ENCODE data around the gene MED13. TPM values are rescaled to one million over a fixed set of nuclear protein-coding genes. Genes with fewer than 3 reads are reported as not detected.

The MED13 gene
- total and polyA plus RNA-seq, 9 of the 15 experiments (the other 6 are each of a cell fraction or from before 2014, with no cell fraction given) = 5.4 to 48.4 (median 28.2) TPM

DNA sequence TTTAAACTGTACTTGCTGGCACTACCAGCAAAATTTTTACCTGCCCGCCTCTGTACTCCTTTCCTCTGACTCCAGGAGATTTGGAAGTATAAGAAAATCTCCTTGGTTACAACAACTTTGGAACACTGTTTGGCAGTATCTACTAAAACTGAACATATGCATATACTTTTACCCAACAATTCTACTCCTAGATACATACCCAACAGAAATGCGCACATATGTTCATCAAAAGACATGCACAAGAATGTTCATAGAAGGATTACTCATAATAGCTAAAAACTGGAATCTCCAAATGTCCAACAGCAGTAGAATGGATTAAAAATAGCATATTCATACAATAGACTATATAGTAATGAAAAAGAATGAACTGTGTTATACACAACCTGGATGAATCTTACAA, 21.7 kb upstream of the MED13 start (continued):
- TF ChIP-seq, protein P1, sequence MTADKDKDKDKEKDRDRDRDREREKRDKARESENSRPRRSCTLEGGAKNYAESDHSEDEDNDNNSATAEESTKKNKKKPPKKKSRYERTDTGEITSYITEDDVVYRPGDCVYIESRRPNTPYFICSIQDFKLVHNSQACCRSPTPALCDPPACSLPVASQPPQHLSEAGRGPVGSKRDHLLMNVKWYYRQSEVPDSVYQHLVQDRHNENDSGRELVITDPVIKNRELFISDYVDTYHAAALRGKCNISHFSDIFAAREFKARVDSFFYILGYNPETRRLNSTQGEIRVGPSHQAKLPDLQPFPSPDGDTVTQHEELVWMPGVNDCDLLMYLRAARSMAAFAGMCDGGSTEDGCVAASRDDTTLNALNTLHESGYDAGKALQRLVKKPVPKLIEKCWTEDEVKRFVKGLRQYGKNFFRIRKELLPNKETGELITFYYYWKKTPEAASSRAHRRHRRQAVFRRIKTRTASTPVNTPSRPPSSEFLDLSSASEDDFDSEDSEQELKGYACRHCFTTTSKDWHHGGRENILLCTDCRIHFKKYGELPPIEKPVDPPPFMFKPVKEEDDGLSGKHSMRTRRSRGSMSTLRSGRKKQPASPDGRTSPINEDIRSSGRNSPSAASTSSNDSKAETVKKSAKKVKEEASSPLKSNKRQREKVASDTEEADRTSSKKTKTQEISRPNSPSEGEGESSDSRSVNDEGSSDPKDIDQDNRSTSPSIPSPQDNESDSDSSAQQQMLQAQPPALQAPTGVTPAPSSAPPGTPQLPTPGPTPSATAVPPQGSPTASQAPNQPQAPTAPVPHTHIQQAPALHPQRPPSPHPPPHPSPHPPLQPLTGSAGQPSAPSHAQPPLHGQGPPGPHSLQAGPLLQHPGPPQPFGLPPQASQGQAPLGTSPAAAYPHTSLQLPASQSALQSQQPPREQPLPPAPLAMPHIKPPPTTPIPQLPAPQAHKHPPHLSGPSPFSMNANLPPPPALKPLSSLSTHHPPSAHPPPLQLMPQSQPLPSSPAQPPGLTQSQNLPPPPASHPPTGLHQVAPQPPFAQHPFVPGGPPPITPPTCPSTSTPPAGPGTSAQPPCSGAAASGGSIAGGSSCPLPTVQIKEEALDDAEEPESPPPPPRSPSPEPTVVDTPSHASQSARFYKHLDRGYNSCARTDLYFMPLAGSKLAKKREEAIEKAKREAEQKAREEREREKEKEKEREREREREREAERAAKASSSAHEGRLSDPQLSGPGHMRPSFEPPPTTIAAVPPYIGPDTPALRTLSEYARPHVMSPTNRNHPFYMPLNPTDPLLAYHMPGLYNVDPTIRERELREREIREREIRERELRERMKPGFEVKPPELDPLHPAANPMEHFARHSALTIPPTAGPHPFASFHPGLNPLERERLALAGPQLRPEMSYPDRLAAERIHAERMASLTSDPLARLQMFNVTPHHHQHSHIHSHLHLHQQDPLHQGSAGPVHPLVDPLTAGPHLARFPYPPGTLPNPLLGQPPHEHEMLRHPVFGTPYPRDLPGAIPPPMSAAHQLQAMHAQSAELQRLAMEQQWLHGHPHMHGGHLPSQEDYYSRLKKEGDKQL (CRISPR knock-in tag; IDR thresholded peaks at IDR 0.05; ENCODE audit: borderline replicate concordance) = no peak
- TF ChIP-seq ZNF699 (CRISPR knock-in tag; IDR thresholded peaks at IDR 0.05; ENCODE audit: insufficient replicate concordance) (no peak), EGR1 (conservative IDR thresholded peaks at IDR 0.05) (no peak), FOXA3 (CRISPR knock-in tag; conservative IDR thresholded peaks at IDR 0.05 in 1 of 2, IDR thresholded peaks at IDR 0.05 in 1 of 2) (no peak), ZNF274 (IDR thresholded peaks at IDR 0.05; ENCODE audit: borderline replicate concordance, low read depth, low read length) (no peak)
- TF ChIP-seq, protein P2, sequence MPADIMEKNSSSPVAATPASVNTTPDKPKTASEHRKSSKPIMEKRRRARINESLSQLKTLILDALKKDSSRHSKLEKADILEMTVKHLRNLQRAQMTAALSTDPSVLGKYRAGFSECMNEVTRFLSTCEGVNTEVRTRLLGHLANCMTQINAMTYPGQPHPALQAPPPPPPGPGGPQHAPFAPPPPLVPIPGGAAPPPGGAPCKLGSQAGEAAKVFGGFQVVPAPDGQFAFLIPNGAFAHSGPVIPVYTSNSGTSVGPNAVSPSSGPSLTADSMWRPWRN (IDR thresholded peaks at IDR 0.05; ENCODE audit: low read depth) = no peak
- TF ChIP-seq, protein P3, sequence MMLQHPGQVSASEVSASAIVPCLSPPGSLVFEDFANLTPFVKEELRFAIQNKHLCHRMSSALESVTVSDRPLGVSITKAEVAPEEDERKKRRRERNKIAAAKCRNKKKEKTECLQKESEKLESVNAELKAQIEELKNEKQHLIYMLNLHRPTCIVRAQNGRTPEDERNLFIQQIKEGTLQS (IDR thresholded peaks at IDR 0.05) = no peak
- TF ChIP-seq, protein P3 (CRISPR knock-in tag; conservative IDR thresholded peaks at IDR 0.05) = no peak
- TF ChIP-seq, protein P4, sequence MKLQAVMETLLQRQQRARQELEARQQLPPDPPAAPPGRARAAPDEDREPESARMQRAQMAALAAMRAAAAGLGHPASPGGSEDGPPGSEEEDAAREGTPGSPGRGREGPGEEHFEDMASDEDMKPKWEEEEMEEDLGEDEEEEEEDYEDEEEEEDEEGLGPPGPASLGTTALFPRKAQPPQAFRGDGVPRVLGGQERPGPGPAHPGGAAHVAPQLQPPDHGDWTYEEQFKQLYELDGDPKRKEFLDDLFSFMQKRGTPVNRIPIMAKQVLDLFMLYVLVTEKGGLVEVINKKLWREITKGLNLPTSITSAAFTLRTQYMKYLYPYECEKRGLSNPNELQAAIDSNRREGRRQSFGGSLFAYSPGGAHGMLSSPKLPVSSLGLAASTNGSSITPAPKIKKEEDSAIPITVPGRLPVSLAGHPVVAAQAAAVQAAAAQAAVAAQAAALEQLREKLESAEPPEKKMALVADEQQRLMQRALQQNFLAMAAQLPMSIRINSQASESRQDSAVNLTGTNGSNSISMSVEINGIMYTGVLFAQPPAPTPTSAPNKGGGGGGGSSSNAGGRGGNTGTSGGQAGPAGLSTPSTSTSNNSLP (IDR thresholded peaks at IDR 0.05; ENCODE audit: borderline replicate concordance, low read depth, low read length) = no peak
